Ovary (tissue), 9 donors: Measurements from ENCODE around the gene TP53BP1. TPM values are rescaled to one million over a fixed set of nuclear protein-coding genes. Genes with fewer than 3 reads are reported as not detected.

Experiments
- DNase-seq, 5 donors: peaks; one replicate each; pipeline ENCODE4 v3.0.0-alpha.2; 2019 to 2020
- H3K27ac ChIP-seq, 2 donors: fragments of 200-600 bp; one replicate each; pipeline versions ENCODE4 v1.5.1 to v1.8.0; 2019 to 2022
- H3K27me3 ChIP-seq: fragments of 200-600 bp; one replicate; pipeline ENCODE4 v1.8.0; 2022
- H3K36me3 ChIP-seq: fragments of 200-600 bp; sonication (generic); one replicate; pipeline ENCODE4 v1.5.1; 2019
- H3K4me1 ChIP-seq: one replicate; pipeline ENCODE4 v1.8.1; 2013; ENCODE audit warnings: mild to moderate bottlenecking, moderate library complexity; ENCODE audit not compliant: insufficient read depth
- H3K4me3 ChIP-seq: fragments of 200-600 bp; sonication (generic); one replicate; pipeline ENCODE4 v1.5.1; 2017
- H3K9me3 ChIP-seq, 2 donors: fragments of 200-600 bp in 1 of 2; sonication (generic) in 1 of 2; one replicate each; pipeline versions ENCODE4 v1.5.1 to v1.8.1; 2013 to 2019; ENCODE audit warnings: mild to moderate bottlenecking in 1 of 2, moderate library complexity in 1 of 2
- EP300 ChIP-seq: sonication (generic); formaldehyde crosslinking; IDR thresholded peaks from one replicate; pipeline ENCODE4 v1.6.1; 2017; ENCODE audit warnings: antibody characterized with exemption
- POLR2A ChIP-seq: fragments of 450-650 bp; IDR thresholded peaks from one replicate; pipeline ENCODE4 v1.6.1; 2017; ENCODE audit warnings: antibody characterized with exemption, mild to moderate bottlenecking, moderate library complexity
- WGBS, 3 donors: extraction: QIAGEN DNeasy Blood & Tissue Kit in 1 of 3; methylation state at CpG; one replicate each; pipeline versions ENCODE4 v1.1.5 to v1.1.7; 2013 to 2017; 5-methylcytosine and 5-hydroxymethylcytosine counted together
- intact Hi-C, 4 donors: fragments of 100-400 bp; cut with DNase I; formaldehyde crosslinking; loops; one replicate each; pipeline versions ENCODE4 v1.11.0 to v1.15.1; 2022 to 2023
- polyA plus RNA-seq, 2 donors: library from polyadenylated mRNA; stranded (reverse); fragments of 200-250 nt in 1 of 2; fragments of 350-450 nt in 1 of 2; fragmentation: Illumina TruSeq in 1 of 2; extraction: RNeasy Lipid Tissue Mini Kit (QIAGEN cat#74804) in 1 of 2; gene quantifications; one replicate each; pipeline ENCODE4 v1.2.3, GENCODE V29; 2013 to 2014
- total RNA-seq, 7 donors: library from RNA; depleted of rRNA in 2 of 7; stranded (reverse); fragments of >200 nt in 2 of 7; fragmentation: NEBNext Ultra II Directional in 3 of 7; extraction: Animal tissue kit (Norgen Biotek cat#: 25700) in 3 of 7; gene quantifications; one replicate each; pipeline versions ENCODE4 v1.1.0 to v1.2.4, GENCODE V29; 2016 to 2023
- TF ChIP-seq, protein P1 (sequence below), 3 donors: fragments of 450-650 bp in 2 of 3; fragments of 200-600 bp in 1 of 3; IDR thresholded peaks; one replicate each; pipeline versions ENCODE4 v1.5.1 to v1.8.0; 2016 to 2022; ENCODE audit warnings: antibody characterized with exemption in 3 of 3, mild to moderate bottlenecking in 1 of 3
- donor health status: DM: no; HTN: no; CAD: no; lungs with moderate emphysema.
- donor health status: DM: no; HTN: no; CAD: no.
- donor health status: Bipolar disorder and iron deficiency.
- donor health status: DM: yes; HTN: yes; CAD: no.
- donor health status: DM: no; HTN: no; CAD: no.
- donor health status: DM: yes; HTN: yes; CAD: no.

Gene TP53BP1
- total and polyA plus RNA-seq, 9 donors: 14.5 to 72.1 (median 47.6) TPM

DNA sequence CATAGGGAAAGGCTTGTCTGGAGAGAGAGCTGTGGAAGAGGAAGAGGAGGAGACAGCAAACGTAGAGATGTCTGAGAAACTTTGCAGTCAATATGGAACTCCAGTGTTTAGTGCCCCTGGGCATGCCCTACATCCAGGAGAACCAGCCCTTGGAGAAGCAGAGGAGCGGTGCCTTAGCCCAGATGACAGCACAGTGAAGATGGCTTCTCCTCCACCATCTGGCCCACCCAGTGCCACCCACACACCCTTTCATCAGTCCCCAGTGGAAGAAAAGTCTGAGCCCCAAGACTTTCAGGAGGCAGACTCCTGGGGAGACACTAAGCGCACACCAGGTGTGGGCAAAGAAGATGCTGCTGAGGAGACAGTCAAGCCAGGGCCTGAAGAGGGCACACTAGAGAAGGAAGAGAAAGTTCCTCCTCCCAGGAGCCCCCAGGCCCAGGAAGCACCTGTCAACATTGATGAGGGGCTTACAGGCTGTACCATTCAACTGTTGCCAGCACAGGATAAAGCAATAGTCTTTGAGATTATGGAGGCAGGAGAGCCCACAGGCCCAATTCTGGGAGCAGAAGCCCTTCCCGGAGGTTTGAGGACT lies 31.4 kb upstream of the TP53BP1 start:
- H3K9me3 ChIP-seq: peaks cover 0 to 5% of the 10 kb centered on the region in 2 donors
- 97 to 98% (median 98%) methylated on average over 4 of the region's 4 CpGs for WGBS, 3 donors
- intact Hi-C loops: no loop called here
- DNase-seq: no peak
- TF ChIP-seq, protein P1, sequence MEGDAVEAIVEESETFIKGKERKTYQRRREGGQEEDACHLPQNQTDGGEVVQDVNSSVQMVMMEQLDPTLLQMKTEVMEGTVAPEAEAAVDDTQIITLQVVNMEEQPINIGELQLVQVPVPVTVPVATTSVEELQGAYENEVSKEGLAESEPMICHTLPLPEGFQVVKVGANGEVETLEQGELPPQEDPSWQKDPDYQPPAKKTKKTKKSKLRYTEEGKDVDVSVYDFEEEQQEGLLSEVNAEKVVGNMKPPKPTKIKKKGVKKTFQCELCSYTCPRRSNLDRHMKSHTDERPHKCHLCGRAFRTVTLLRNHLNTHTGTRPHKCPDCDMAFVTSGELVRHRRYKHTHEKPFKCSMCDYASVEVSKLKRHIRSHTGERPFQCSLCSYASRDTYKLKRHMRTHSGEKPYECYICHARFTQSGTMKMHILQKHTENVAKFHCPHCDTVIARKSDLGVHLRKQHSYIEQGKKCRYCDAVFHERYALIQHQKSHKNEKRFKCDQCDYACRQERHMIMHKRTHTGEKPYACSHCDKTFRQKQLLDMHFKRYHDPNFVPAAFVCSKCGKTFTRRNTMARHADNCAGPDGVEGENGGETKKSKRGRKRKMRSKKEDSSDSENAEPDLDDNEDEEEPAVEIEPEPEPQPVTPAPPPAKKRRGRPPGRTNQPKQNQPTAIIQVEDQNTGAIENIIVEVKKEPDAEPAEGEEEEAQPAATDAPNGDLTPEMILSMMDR (IDR thresholded peaks at IDR 0.05): no peak
- TF ChIP-seq EP300: no peak
- no peak for TF ChIP-seq POLR2A
- no peak overlapping the region for H3K4me3 ChIP-seq
- H3K27me3 ChIP-seq: no peaks in the 10 kb centered on the region
- H3K27ac ChIP-seq: no peak overlapping the region
- H3K4me1 ChIP-seq: no peaks in the 10 kb centered on the region
- no peaks in the 10 kb centered on the region for H3K36me3 ChIP-seq

- Histone ChIP-seq H3K27me3 (no peaks in the 10 kb centered on the region), H3K9me3 (peaks cover 0 to 5% of the 10 kb centered on the region in 2 donors), H3K27ac (no peak overlapping the region), H3K36me3 (no peaks in the 10 kb centered on the region), H3K4me3 (no peak overlapping the region), H3K4me1 (no peaks in the 10 kb centered on the region)
- TF ChIP-seq POLR2A (no peak), EP300 (no peak)
- TF ChIP-seq, protein P1 (IDR thresholded peaks at IDR 0.05): no peak
- WGBS, 3 donors: 96 to 98% (median 96%) methylated on average over 7 of the region's 7 CpGs
- no peak for DNase-seq
- intact Hi-C loops: no loop called here
Observed at GRCh38 chr15:43523646-43524045, 30.7 kb upstream of the TP53BP1 start.

DNA sequence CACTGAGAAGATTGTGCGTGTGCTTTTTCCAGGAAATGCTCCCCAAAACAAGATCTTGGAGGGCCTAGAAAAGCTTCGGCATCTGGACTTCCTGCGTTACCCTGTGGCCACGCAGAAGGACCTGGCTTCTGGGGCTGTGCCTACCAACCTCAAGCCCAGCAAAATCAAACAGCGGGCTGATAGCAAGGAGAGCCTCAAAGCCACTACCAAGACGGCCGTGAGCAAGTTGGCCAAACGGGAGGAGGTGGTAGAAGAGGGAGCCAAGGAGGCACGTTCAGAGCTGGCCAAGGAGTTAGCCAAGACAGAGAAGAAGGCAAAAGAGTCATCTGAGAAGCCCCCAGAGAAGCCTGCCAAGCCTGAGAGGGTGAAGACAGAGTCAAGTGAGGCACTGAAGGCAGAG lies 29.3 kb upstream of the TP53BP1 start:
- Histone ChIP-seq H3K27me3 (no peaks in the 10 kb centered on the region), H3K36me3 (no peaks in the 10 kb centered on the region), H3K4me3 (no peak overlapping the region), H3K27ac (no peak overlapping the region), H3K4me1 (no peaks in the 10 kb centered on the region), H3K9me3 (peaks cover 0 to 5% of the 10 kb centered on the region in 2 donors)
- 81 to 87% (median 86%) methylated on average over 9 of the region's 9 CpGs for WGBS, 3 donors
- TF ChIP-seq EP300: no peak
- TF ChIP-seq POLR2A: no peak
- TF ChIP-seq, protein P1 (IDR thresholded peaks at IDR 0.05): no peak
- intact Hi-C loops: no loop called here
- DNase-seq: no peak

DNA sequence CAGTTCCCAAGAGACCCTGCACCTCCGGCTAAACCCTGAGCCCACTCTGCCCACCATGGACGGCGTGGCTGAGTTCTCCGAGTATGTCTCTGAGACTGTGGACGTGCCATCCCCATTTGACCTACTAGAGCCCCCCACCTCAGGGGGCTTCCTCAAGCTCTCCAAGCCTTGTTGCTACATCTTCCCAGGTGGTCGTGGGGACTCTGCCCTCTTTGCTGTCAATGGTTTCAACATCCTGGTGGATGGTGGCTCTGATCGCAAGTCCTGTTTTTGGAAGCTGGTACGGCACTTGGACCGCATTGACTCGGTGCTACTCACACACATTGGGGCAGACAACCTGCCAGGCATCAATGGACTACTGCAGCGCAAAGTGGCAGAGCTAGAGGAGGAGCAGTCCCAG lies 28.5 kb upstream of the TP53BP1 start:
- intact Hi-C loops: no loop called here
- H3K4me1 ChIP-seq: peaks cover 5% of the 10 kb centered on the region
- no peak overlapping the region for H3K4me3 ChIP-seq
- H3K9me3 ChIP-seq: peaks cover 0 to 5% of the 10 kb centered on the region in 2 donors
- H3K27ac ChIP-seq: no peak overlapping the region
- TF ChIP-seq POLR2A (no peak), EP300 (no peak)
- TF ChIP-seq, protein P1 (IDR thresholded peaks at IDR 0.05): no peak
- WGBS, 3 donors: 96 to 99% (median 99%) methylated on average over 11 of the region's 11 CpGs
- no peak for DNase-seq
- H3K36me3 ChIP-seq: no peaks in the 10 kb centered on the region
- H3K27me3 ChIP-seq: no peaks in the 10 kb centered on the region
